GM18861 (cell line): ENCODE measurements around the gene TACC2.

Experiments
- ATAC-seq: cut with Tn5 transposase; IDR thresholded peaks from one replicate; pipeline ENCODE4 v1.9.1; 2021; ENCODE audit not compliant: unreplicated experiment

TACC2 gene

DNA sequence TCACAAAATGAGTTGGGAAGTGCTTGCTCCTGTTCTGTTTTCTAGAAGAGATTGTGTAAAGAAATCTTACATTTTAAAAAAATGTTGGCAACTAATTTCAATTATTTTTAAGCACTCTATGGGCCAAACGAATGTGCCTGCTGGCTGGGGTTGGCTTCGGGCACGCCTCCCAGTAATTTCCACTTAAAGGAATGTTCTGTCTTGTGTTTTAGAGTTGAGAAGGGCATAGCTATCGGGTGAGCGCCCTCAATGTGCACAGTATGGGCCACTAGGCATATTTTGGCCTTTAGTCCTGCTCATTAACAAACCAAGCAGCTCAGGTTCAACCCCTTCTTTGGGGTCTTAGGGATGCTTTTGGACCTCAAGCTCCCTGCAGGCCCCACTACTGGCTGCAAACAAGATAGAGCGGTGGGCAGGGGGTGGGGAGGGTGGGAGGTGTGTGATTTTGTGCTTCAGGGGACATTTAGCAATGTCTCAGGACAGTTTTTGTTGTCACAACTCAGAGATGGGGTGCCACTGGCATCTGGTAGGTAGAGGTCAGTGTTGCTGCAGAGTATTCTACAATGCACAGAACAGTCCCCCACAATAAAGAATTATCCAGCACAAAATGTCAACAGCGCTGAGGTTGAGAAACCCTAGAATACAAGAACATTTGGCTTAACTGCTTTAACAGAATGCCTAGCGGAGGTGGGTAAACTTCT, 40.7 kb downstream of the TACC2 start:
- no peak for ATAC-seq

- no peak for ATAC-seq
Measured at GRCh38 chr10:122030200-122030552, 41.2 kb downstream of the TACC2 start.

- ATAC-seq: no peak
Measured at GRCh38 chr10:122033224-122033926, 44.4 kb downstream of the TACC2 start.

- no peak for ATAC-seq
Measured at GRCh38 chr10:122034149-122034756, 45.3 kb downstream of the TACC2 start.

GRCh38 chr10:122040786-122041185, 51.8 kb downstream of the TACC2 start:
- no peak for ATAC-seq

GRCh38 chr10:122042836-122043235, 53.9 kb downstream of the TACC2 start:
- ATAC-seq: no peak

DNA sequence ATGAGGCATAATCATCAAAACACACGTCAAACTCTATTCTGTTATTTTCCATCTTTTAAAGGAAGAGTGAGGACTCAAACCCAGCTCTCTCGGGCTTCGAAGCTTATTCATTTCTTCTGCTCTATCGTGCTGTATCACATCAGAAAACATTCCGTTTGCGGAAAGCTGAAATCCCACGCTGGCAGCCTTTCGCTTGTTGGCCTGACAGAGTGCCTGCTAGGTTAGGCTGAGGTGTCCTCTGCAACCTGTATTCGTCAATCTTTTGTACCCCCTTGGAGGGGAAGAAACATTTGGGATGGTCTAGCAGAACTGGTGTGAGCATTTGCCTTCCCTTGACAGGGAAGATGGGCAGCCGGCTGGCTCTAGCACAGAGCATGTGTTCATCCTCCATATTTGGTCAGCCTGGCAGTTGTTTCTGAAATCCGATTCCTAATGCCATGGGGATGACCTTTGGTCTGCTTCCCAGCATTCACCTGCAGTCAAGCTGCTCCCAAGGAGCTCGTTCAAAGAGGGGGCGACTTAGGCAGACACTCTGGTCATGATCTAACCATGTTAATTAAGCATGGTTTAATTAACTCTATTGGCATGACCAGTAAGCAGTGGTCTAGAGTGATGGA, 55.2 kb downstream of the TACC2 start:
- ATAC-seq: no peak

DNA sequence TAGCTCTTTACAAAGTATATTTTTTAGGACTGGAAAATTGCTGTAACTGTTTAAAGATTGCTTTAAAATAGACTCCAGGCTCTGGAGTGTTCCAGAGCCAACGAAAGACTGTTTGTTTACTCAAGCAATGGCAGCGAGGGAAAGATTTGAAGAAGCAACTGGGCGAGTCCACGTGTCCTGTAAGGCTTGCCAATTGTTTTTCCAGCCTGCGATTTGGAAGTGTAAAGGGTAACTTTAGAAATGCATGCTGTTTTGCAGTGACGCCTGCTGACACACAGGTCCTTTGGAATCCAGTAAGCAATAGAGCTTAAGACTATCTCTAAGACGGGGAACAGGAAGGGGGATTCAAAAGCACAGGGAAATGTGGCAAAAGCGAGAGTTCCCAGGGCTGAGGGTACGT, 55.8 kb downstream of the TACC2 start:
- no peak for ATAC-seq

DNA sequence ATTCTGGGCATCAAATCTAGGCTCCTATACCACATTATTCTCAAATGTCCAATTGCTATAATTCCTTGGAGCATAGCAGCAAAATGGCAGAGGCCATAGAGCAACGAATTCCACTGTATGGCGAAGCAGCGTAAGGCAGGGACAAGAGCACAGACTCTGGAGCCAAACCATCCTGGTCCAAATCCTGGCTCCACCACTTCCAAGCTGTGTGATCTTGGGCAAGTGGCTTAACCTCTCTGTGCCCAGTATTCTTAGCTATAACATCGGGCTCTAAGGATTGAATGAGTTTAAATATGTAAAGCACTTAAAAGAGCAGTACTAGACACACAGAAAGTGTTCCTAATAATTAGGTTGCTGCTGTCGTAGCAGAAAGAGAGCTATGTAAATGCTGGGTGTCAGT, 56.2 kb downstream of the TACC2 start:
- ATAC-seq: no peak

DNA sequence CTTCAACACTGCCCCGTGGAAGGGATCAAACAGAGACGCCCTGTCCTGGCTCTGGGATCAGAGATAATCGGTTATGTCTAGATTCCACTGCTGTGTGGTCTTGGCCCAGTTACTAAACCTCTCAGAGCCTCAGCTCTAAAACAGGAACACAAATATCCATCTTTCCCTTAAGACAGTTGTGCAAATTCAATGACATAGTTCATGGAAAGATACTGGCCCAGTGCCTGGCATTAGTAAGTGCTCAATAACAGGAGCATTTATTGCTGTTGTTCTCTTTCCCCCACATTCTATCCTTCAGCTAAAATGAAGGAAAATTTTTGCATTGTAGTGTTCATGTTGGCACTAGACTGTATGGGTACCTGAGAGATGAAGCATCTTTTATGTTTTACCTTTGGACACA, 58.6 kb downstream of the TACC2 start:
- ATAC-seq: no peak

GRCh38 chr10:122049076-122049475, 60.1 kb downstream of the TACC2 start:
- no peak for ATAC-seq

- no peak for ATAC-seq
Measured at GRCh38 chr10:122050311-122050710, 61.3 kb downstream of the TACC2 start.

GRCh38 chr10:122050811-122051210, 61.8 kb downstream of the TACC2 start:
- no peak for ATAC-seq

DNA sequence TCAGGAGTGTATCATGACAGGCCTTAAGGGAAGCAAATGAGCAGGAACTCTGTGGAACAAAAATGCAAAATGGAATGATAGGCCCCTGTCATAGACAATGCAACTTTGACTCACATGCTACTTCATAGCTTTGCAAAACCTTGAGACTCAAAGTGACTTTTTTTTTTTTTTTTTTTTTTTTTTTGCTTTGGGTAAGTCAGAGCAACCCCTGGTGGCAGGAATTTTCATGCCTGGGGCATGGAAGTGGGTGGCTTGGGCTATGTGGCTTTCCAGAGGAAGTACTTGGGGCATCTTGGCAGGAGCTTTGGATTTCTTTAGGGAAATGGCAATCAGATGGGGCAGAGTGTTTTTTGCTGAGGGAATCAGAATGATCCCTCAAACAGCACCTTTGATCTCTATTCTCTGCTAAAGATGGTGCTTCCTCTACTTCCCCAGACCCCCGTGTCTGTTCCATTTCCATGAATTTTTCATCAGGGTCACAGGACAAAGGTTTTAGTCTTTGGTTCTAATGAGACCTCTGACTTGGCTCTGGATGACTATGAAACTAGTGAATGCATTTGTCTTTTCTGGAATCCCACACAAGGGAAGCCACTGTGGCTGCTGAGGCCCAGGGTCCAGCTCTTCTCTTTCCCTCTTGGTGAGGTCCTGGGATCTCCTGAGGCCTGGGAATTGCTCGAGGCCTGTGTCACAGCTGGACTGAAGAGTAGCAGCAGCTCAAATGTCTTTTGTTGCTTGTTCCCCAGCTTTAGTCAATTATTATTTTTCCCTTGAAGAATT, 62.8 kb downstream of the TACC2 start:
- no peak for ATAC-seq

- ATAC-seq: no peak
Measured at GRCh38 chr10:122052701-122053100, 63.7 kb downstream of the TACC2 start.

DNA sequence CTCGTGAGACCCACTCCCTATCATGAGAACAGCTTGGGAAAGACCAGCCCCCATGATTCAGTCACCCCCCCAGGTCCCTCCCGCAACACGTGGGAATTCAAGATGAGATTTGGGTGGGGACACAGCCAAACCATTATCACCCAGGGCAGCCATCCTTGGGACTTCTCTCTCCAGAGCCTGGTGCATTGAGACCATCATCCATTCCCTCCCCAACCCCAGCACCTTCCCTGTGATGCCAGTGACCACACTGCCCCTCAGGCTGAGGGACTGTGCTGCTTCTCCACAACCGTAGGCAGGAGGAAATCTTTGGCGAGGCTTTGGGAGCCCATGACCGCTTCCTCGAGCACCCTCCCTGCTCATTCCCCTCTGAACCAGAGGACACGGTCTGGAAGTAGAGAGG, 64.4 kb downstream of the TACC2 start:
- no peak for ATAC-seq

- ATAC-seq: no peak
Measured at GRCh38 chr10:122054048-122055025, 65.4 kb downstream of the TACC2 start.

DNA sequence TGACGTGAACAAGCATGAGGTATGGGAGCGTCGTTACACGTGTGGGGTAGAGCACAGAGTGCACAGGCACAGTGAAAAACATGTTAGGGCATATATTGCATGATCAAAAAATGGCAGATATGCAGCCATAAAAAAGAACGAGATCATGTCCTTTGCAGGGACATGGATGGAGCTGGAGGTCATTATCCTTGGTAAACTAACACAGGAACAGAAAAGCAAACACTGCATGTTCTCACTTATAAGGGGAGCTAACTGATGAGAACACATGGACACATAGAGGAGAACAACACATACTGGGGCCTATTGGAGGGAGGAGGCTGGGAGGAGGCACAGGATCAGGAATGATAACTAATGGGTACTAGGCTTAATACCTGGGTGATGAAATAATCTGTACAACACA, 66.3 kb downstream of the TACC2 start:
- ATAC-seq: no peak

GRCh38 chr10:122056431-122057094, 67.6 kb downstream of the TACC2 start:
- ATAC-seq: no peak
